ENCODE measurements around the gene PKD1.

Gene PKD1

GRCh38 chr16:2061526-2061925, 74.2 kb downstream of the PKD1 start:
- no peaks in the 10 kb centered on the region for H3K27me3 Mint-ChIP-seq (ENCODE audit: low read depth)
- H3K36me3 Mint-ChIP-seq (ENCODE audit: low read depth) = peaks cover 13% of the 10 kb centered on the region
- H3K4me1 Mint-ChIP-seq (ENCODE audit: low read depth) = no peaks in the 10 kb centered on the region
- H3K9me3 Mint-ChIP-seq = no peaks in the 10 kb centered on the region
- no peak overlapping the region for H3K4me3 Mint-ChIP-seq
- H3K27ac Mint-ChIP-seq = no peak overlapping the region

GRCh38 chr16:2061023-2061422, 74.7 kb downstream of the PKD1 start:
- Mint-ChIP-seq H3K4me3 (no peak overlapping the region), H3K9me3 (no peaks in the 10 kb centered on the region), H3K27me3 (ENCODE audit: low read depth) (no peaks in the 10 kb centered on the region), H3K36me3 (ENCODE audit: low read depth) (peaks cover 10% of the 10 kb centered on the region), H3K27ac (no peak overlapping the region), H3K4me1 (ENCODE audit: low read depth) (no peaks in the 10 kb centered on the region)

- Mint-ChIP-seq H3K9me3 (no peaks in the 10 kb centered on the region), H3K36me3 (ENCODE audit: low read depth) (peaks cover 6% of the 10 kb centered on the region), H3K4me1 (ENCODE audit: low read depth) (no peaks in the 10 kb centered on the region), H3K4me3 (no peak overlapping the region), H3K27ac (no peak overlapping the region), H3K27me3 (ENCODE audit: low read depth) (no peaks in the 10 kb centered on the region)
These were observed 75.4 kb downstream of the PKD1 start for GRCh38 chr16:2060346-2060745.

- H3K27me3 Mint-ChIP-seq (ENCODE audit: low read depth) = no peaks in the 10 kb centered on the region
- H3K4me1 Mint-ChIP-seq (ENCODE audit: low read depth) = no peaks in the 10 kb centered on the region
- H3K36me3 Mint-ChIP-seq (ENCODE audit: low read depth) = peaks cover 6% of the 10 kb centered on the region
- no peak overlapping the region for H3K4me3 Mint-ChIP-seq
- H3K27ac Mint-ChIP-seq = no peak overlapping the region
- H3K9me3 Mint-ChIP-seq = no peaks in the 10 kb centered on the region
These were observed 76.8 kb downstream of the PKD1 start for GRCh38 chr16:2058872-2059271.

GRCh38 chr16:2058420-2058819, 77.3 kb downstream of the PKD1 start:
- Mint-ChIP-seq H3K27me3 (ENCODE audit: low read depth) (no peaks in the 10 kb centered on the region), H3K4me3 (no peak overlapping the region), H3K4me1 (ENCODE audit: low read depth) (no peaks in the 10 kb centered on the region), H3K9me3 (no peaks in the 10 kb centered on the region), H3K27ac (no peak overlapping the region), H3K36me3 (ENCODE audit: low read depth) (peaks cover 4% of the 10 kb centered on the region)

- Mint-ChIP-seq H3K36me3 (ENCODE audit: low read depth) (no peaks in the 10 kb centered on the region), H3K9me3 (no peaks in the 10 kb centered on the region), H3K4me3 (no peak overlapping the region), H3K27me3 (ENCODE audit: low read depth) (no peaks in the 10 kb centered on the region), H3K27ac (no peak overlapping the region), H3K4me1 (ENCODE audit: low read depth) (no peaks in the 10 kb centered on the region)
These were observed 78.3 kb downstream of the PKD1 start for GRCh38 chr16:2057438-2057837.

GRCh38 chr16:2056681-2057407, 78.9 kb downstream of the PKD1 start:
- H3K36me3 Mint-ChIP-seq (ENCODE audit: low read depth) = no peaks in the 10 kb centered on the region
- H3K4me3 Mint-ChIP-seq = no peak overlapping the region
- H3K27ac Mint-ChIP-seq = no peak overlapping the region
- no peaks in the 10 kb centered on the region for H3K27me3 Mint-ChIP-seq (ENCODE audit: low read depth)
- no peaks in the 10 kb centered on the region for H3K9me3 Mint-ChIP-seq
- peaks cover 2% of the 10 kb centered on the region for H3K4me1 Mint-ChIP-seq (ENCODE audit: low read depth)

- Mint-ChIP-seq H3K4me3 (no peak overlapping the region), H3K27me3 (ENCODE audit: low read depth) (no peaks in the 10 kb centered on the region), H3K36me3 (ENCODE audit: low read depth) (peaks cover 5% of the 10 kb centered on the region), H3K27ac (no peak overlapping the region), H3K9me3 (no peaks in the 10 kb centered on the region), H3K4me1 (ENCODE audit: low read depth) (peaks cover 2% of the 10 kb centered on the region)
These were observed 79.6 kb downstream of the PKD1 start for GRCh38 chr16:2056077-2056476.

- Mint-ChIP-seq H3K27me3 (ENCODE audit: low read depth) (no peaks in the 10 kb centered on the region), H3K36me3 (ENCODE audit: low read depth) (peaks cover 6% of the 10 kb centered on the region), H3K27ac (no peak overlapping the region), H3K4me3 (no peak overlapping the region), H3K9me3 (no peaks in the 10 kb centered on the region), H3K4me1 (ENCODE audit: low read depth) (peaks cover 2% of the 10 kb centered on the region)
These were observed 81.0 kb downstream of the PKD1 start for GRCh38 chr16:2054543-2055245.

- peaks cover 6% of the 10 kb centered on the region for H3K36me3 Mint-ChIP-seq (ENCODE audit: low read depth)
- no peak overlapping the region for H3K27ac Mint-ChIP-seq
- H3K27me3 Mint-ChIP-seq (ENCODE audit: low read depth) = no peaks in the 10 kb centered on the region
- no peak overlapping the region for H3K4me3 Mint-ChIP-seq
- H3K4me1 Mint-ChIP-seq (ENCODE audit: low read depth) = peaks cover 2% of the 10 kb centered on the region
- H3K9me3 Mint-ChIP-seq = no peaks in the 10 kb centered on the region
These were observed 81.8 kb downstream of the PKD1 start for GRCh38 chr16:2053897-2054296.

GRCh38 chr16:2053211-2053610, 82.5 kb downstream of the PKD1 start:
- Mint-ChIP-seq H3K4me1 (ENCODE audit: low read depth) (peaks cover 9% of the 10 kb centered on the region), H3K27me3 (ENCODE audit: low read depth) (no peaks in the 10 kb centered on the region), H3K4me3 (no peak overlapping the region), H3K27ac (no peak overlapping the region), H3K9me3 (no peaks in the 10 kb centered on the region), H3K36me3 (ENCODE audit: low read depth) (peaks cover 6% of the 10 kb centered on the region)

GRCh38 chr16:2048116-2048543, 87.6 kb downstream of the PKD1 start:
- peak overlapping the region; percentile 80 for H3K27ac Mint-ChIP-seq
- peaks cover 6% of the 10 kb centered on the region for H3K36me3 Mint-ChIP-seq (ENCODE audit: low read depth)
- peak overlapping the region; percentile 90 for H3K4me3 Mint-ChIP-seq
- H3K4me1 Mint-ChIP-seq (ENCODE audit: low read depth) = peaks cover 16% of the 10 kb centered on the region
- no peaks in the 10 kb centered on the region for H3K9me3 Mint-ChIP-seq
- H3K27me3 Mint-ChIP-seq (ENCODE audit: low read depth) = no peaks in the 10 kb centered on the region

- peak within 1 kb of the TSS; percentile 80 for H3K27ac Mint-ChIP-seq
- H3K27me3 Mint-ChIP-seq (ENCODE audit: low read depth) = no peaks in the 10 kb centered on the region
- H3K4me3 Mint-ChIP-seq = peak within 1 kb of the TSS; percentile 95
- H3K9me3 Mint-ChIP-seq = no peaks in the 10 kb centered on the region
- peaks cover 16% of the 10 kb centered on the region for H3K4me1 Mint-ChIP-seq (ENCODE audit: low read depth)
- H3K36me3 Mint-ChIP-seq (ENCODE audit: low read depth) = peaks cover 6% of the 10 kb centered on the region
These were observed 88.2 kb downstream of the PKD1 start, which contains the start of the genes NTHL1 and TSC2 for GRCh38 chr16:2047330-2048115. Gene NTHL1, minus strand, starts transcription at chr16:2047834. Its CDS starts 11 bp downstream, at chr16:2047823. Gene TSC2, plus strand, starts transcription at chr16:2047985. Its CDS starts 631 bp downstream, at chr16:2048616.

GRCh38 chr16:2046893-2047329, 88.8 kb downstream of the PKD1 start:
- Mint-ChIP-seq H3K4me1 (ENCODE audit: low read depth) (peaks cover 14% of the 10 kb centered on the region), H3K9me3 (no peaks in the 10 kb centered on the region), H3K4me3 (peak overlapping the region; percentile 95), H3K27me3 (ENCODE audit: low read depth) (no peaks in the 10 kb centered on the region), H3K36me3 (ENCODE audit: low read depth) (peaks cover 6% of the 10 kb centered on the region), H3K27ac (peak overlapping the region; percentile 77)
